ENCODE measurements around the gene ZNF3. TPM values are rescaled to one million over a fixed set of nuclear protein-coding genes. Genes with fewer than 3 reads are reported as not detected.
A peak's percentile ranks its signal among the peaks of the same experiment; 100 is the strongest.

Gene ZNF3
- total and polyA plus RNA-seq, 4 donors, result 10.2 to 18.2 (median 12.2) TPM

GRCh38 chr7:100065452-100066186 lies 15.9 kb downstream of the ZNF3 start:
- DNase-seq (ENCODE audit: low spot score), result no peak
- 27% methylated on average over 8 of the region's 8 CpGs for WGBS
- peaks cover 2 to 35% (median 29%) of the 10 kb centered on the region in 4 donors for H3K36me3 ChIP-seq (ENCODE audit: control insufficient read depth in 4 of 4, insufficient read depth in 3 of 4, low read depth in 1 of 4, low read length in 3 of 4)

More at GRCh38 chr7:100065452-100066186, 15.9 kb downstream of the ZNF3 start:
- TF ChIP-seq HNF4A (conservative IDR thresholded peaks at IDR 0.05) (peak; percentile 70 to 78), ATF3 (IDR thresholded peaks at IDR 0.05) (peak; percentile 70), FOXA2 (IDR thresholded peaks at IDR 0.05) (peak; percentile 87), NR2F2 (IDR thresholded peaks at IDR 0.05) (peak; percentile 95), MAX (IDR thresholded peaks at IDR 0.05) (peak; percentile 74), SP1 (IDR thresholded peaks at IDR 0.05) (peak; percentile 96), GABPA (IDR thresholded peaks at IDR 0.05 in 1 of 2, conservative IDR thresholded peaks at IDR 0.05 in 1 of 2) (peak in 1 of 2 donors; percentile 80), FOXA1 (IDR thresholded peaks at IDR 0.05) (peak; percentile 88), RAD21 (IDR thresholded peaks at IDR 0.05) (peak; percentile 33 to 37), EGR1 (IDR thresholded peaks at IDR 0.05; ENCODE audit: low read depth in 2 of 2) (peak; percentile 67 to 85), JUND (IDR thresholded peaks at IDR 0.05) (peak; percentile 88 to 89), REST (IDR thresholded peaks at IDR 0.05) (peak; percentile 57), ZBTB33 (IDR thresholded peaks at IDR 0.05) (peak; percentile 87), TAF1 (conservative IDR thresholded peaks at IDR 0.05) (peak; percentile 16), RXRA (IDR thresholded peaks at IDR 0.05) (peak; percentile 98), CTCF (IDR thresholded peaks at IDR 0.05; ENCODE audit: low read depth, low read length, missing input control) (no peak), HNF4G (IDR thresholded peaks at IDR 0.05) (no peak), YY1 (IDR thresholded peaks at IDR 0.05) (peak; percentile 87)
- Histone ChIP-seq H3K4me3 (ENCODE audit: low read depth in 1 of 3, low read length in 3 of 3) (no peak overlapping the region), H3K9me3 (ENCODE audit: control insufficient read depth in 4 of 4, low read length in 3 of 4) (peaks cover under 1 to 7% (median 2%) of the 10 kb centered on the region in 4 donors), H3K9ac (ENCODE audit: low read depth in 1 of 2, low read length in 2 of 2) (peak overlapping the region in 1 of 2 donors; percentile 43), H3K27ac (ENCODE audit: low read depth in 1 of 2, low read length in 2 of 2) (peak overlapping the region; percentile 80 to 82), H3K4me1 (ENCODE audit: control insufficient read depth in 4 of 4, insufficient read depth in 4 of 4, low read length in 3 of 4) (peaks cover 2 to 23% (median 14%) of the 10 kb centered on the region in 4 donors), H3K27me3 (ENCODE audit: control insufficient read depth in 4 of 4, insufficient read depth in 4 of 4, low read length in 3 of 4) (no peaks in the 10 kb centered on the region)

Data from liver (tissue), 9 donors.